Measurements from ENCODE around the gene SNX6.

The SNX6 gene

GRCh38 chr14:34633742-34634141 is 3.8 kb upstream of the SNX6 start:
- no peak for DNase-seq

- no peak for DNase-seq
Measured at GRCh38 chr14:34632411-34632978, 2.5 kb upstream of the SNX6 start.

GRCh38 chr14:34629344-34629656 is 648 bp downstream of the SNX6 start:
- no peak for DNase-seq

GRCh38 chr14:34628681-34629135 is 1.2 kb downstream of the SNX6 start:
- peak in 3 of 5 donors; percentile 8 to 35 (median 12) for DNase-seq

- no peak for DNase-seq
Measured at GRCh38 chr14:34623506-34623905, 6.4 kb downstream of the SNX6 start.

GRCh38 chr14:34620839-34621238 is 9.1 kb downstream of the SNX6 start:
- no peak for DNase-seq

- no peak for DNase-seq
Measured at GRCh38 chr14:34620115-34620514, 9.8 kb downstream of the SNX6 start.

GRCh38 chr14:34619471-34619870 is 10.5 kb downstream of the SNX6 start:
- DNase-seq = no peak

- no peak for DNase-seq
Measured at GRCh38 chr14:34616360-34616759, 13.6 kb downstream of the SNX6 start.

GRCh38 chr14:34615507-34615906 is 14.4 kb downstream of the SNX6 start:
- no peak for DNase-seq

- DNase-seq = no peak
Measured at GRCh38 chr14:34614638-34615037, 15.3 kb downstream of the SNX6 start.

GRCh38 chr14:34610101-34610500 is 19.8 kb downstream of the SNX6 start:
- DNase-seq = no peak

- no peak for DNase-seq
Measured at GRCh38 chr14:34605461-34605860, 24.5 kb downstream of the SNX6 start.

GRCh38 chr14:34604995-34605394 is 25.0 kb downstream of the SNX6 start:
- DNase-seq = no peak

- no peak for DNase-seq
Measured at GRCh38 chr14:34596891-34597290, 33.1 kb downstream of the SNX6 start.

GRCh38 chr14:34593740-34594375 is 36.1 kb downstream of the SNX6 start:
- DNase-seq = no peak

- no peak for DNase-seq
Measured at GRCh38 chr14:34592623-34593022, 37.3 kb downstream of the SNX6 start.

- DNase-seq = no peak
Measured at GRCh38 chr14:34583525-34583924, 46.4 kb downstream of the SNX6 start.

GRCh38 chr14:34582117-34582680 is 47.7 kb downstream of the SNX6 start:
- no peak for DNase-seq

- no peak for DNase-seq
Measured at GRCh38 chr14:34580381-34580780, 49.6 kb downstream of the SNX6 start.

- DNase-seq = no peak
Measured at GRCh38 chr14:34571771-34572170, 58.2 kb downstream of the SNX6 start.

GRCh38 chr14:34569750-34570149 is 60.2 kb downstream of the SNX6 start:
- no peak for DNase-seq

- DNase-seq = no peak
Measured at GRCh38 chr14:34568803-34569202, 61.1 kb downstream of the SNX6 start.

- DNase-seq = no peak
Measured at GRCh38 chr14:34562776-34563150, 67.2 kb downstream of the SNX6 start.
